HepG2 (cell line): ENCODE measurements around the gene WBP1. TPM values are rescaled to one million over a fixed set of nuclear protein-coding genes. Genes with fewer than 3 reads are reported as not detected.

ENCODE experiments used
- DMTF1 ChIP-seq: sonication (generic); formaldehyde crosslinking; IDR thresholded peaks from 2 replicates; pipeline ENCODE4 v1.4.0; 2020; ENCODE audit warnings: mild to moderate bottlenecking, missing genetic modification reagents
- DPF2 ChIP-seq: sonication (generic); formaldehyde crosslinking; IDR thresholded peaks from 2 replicates; pipeline ENCODE4 v1.4.0; 2020; ENCODE audit warnings: mild to moderate bottlenecking, low read depth, missing genetic modification reagents, borderline replicate concordance
- FOXM1 ChIP-seq: sonication (generic); formaldehyde crosslinking; IDR thresholded peaks from 2 replicates; pipeline ENCODE4 v1.5.0; 2020; ENCODE audit warnings: missing genetic modification reagents
- HMG20A ChIP-seq: IDR thresholded peaks from 2 replicates; pipeline ENCODE4 v1.6.1; 2016; ENCODE audit warnings: borderline replicate concordance
- HOXD1 ChIP-seq: sonication (generic); formaldehyde crosslinking; IDR thresholded peaks from 2 replicates; pipeline ENCODE4 v1.5.0; 2020; ENCODE audit warnings: missing genetic modification reagents
- MAF1 ChIP-seq: sonication (generic); formaldehyde crosslinking; IDR thresholded peaks from 2 replicates; pipeline ENCODE4 v1.5.0; 2020; ENCODE audit warnings: missing genetic modification reagents, borderline replicate concordance
- MAFK ChIP-seq, 2 experiments: IDR thresholded peaks in 1 of 2; conservative IDR thresholded peaks in 1 of 2; 2 replicates each; pipeline ENCODE4 v1.6.1; 2011; ENCODE audit warnings: improper control_type of control experiment in 2 of 2, low read length in 2 of 2
- NCOA5 ChIP-seq: sonication (generic); formaldehyde crosslinking; IDR thresholded peaks from 2 replicates; pipeline ENCODE4 v1.4.0; 2020; ENCODE audit warnings: missing genetic modification reagents
- PAF1 ChIP-seq: IDR thresholded peaks from 2 replicates; pipeline ENCODE4 v1.6.1; 2016; ENCODE audit warnings: missing genetic modification reagents, missing compliant biosample characterization
- PLRG1 ChIP-seq: fragments of 450-650 bp; conservative IDR thresholded peaks from 2 replicates; pipeline ENCODE4 v1.6.1; 2016
- SNAPC2 ChIP-seq: sonication (generic); formaldehyde crosslinking; IDR thresholded peaks from 2 replicates; pipeline ENCODE4 v1.8.1; 2022; ENCODE audit warnings: mild to moderate bottlenecking, missing genetic modification reagents
- TBX3 ChIP-seq: fragments of 450-650 bp; IDR thresholded peaks from 2 replicates; pipeline ENCODE4 v1.6.1; 2017; ENCODE audit warnings: antibody characterized with exemption, mild to moderate bottlenecking, inconsistent platforms, borderline replicate concordance
- ZNF362 ChIP-seq: sonication (generic); formaldehyde crosslinking; IDR thresholded peaks from 2 replicates; pipeline ENCODE4 v1.4.0; 2020; ENCODE audit warnings: missing genetic modification reagents, mild to moderate bottlenecking, borderline replicate concordance
- ZNF572 ChIP-seq: sonication (generic); formaldehyde crosslinking; IDR thresholded peaks from 2 replicates; pipeline ENCODE4 v1.5.1; 2020; ENCODE audit warnings: mild to moderate bottlenecking, missing genetic modification reagents
- ZNF576 ChIP-seq: sonication (generic); formaldehyde crosslinking; IDR thresholded peaks from 2 replicates; pipeline ENCODE4 v1.4.0; 2020; ENCODE audit warnings: mild to moderate bottlenecking, missing genetic modification reagents
- ZNF607 ChIP-seq: sonication (generic); formaldehyde crosslinking; IDR thresholded peaks from 2 replicates; pipeline ENCODE4 v1.5.1; 2020; ENCODE audit warnings: missing genetic modification reagents, mild to moderate bottlenecking, borderline replicate concordance
- ZNF652 ChIP-seq: IDR thresholded peaks from 2 replicates; pipeline ENCODE4 v1.6.1; 2016; ENCODE audit warnings: low read depth, borderline replicate concordance
- ZNF770 ChIP-seq: sonication (generic); formaldehyde crosslinking; IDR thresholded peaks from 2 replicates; pipeline ENCODE4 v1.5.0; 2020; ENCODE audit warnings: mild to moderate bottlenecking, missing genetic modification reagents
- ZSCAN12 ChIP-seq: sonication (generic); formaldehyde crosslinking; IDR thresholded peaks from 2 replicates; pipeline ENCODE4 v1.9.0; 2021; ENCODE audit warnings: mild to moderate bottlenecking, missing genetic modification reagents
- ZSCAN5A ChIP-seq: sonication (generic); formaldehyde crosslinking; IDR thresholded peaks from 2 replicates; pipeline ENCODE4 v1.8.0; 2022; ENCODE audit warnings: mild to moderate bottlenecking, missing genetic modification reagents, borderline replicate concordance
- polyA plus RNA-seq, 8 experiments: library from polyadenylated mRNA; depleted of rRNA in 3 of 8; stranded (reverse) in 7 of 8; unstranded in 1 of 8; fragments of >200 nt; fragmentation: Illumina TruSeq in 4 of 8; extraction: Trizol in 4 of 8; gene quantifications; 2 replicates each; pipeline versions ENCODE4 v1.2.1 to v1.2.3, GENCODE V29; 2011 to 2016; ENCODE audit warnings: low read depth in 4 of 8, missing spikeins in 1 of 8, mixed read lengths in 1 of 8; ENCODE audit not compliant: insufficient read depth in 1 of 8
- total RNA-seq, 5 experiments: library from RNA; depleted of rRNA; stranded (reverse); fragments of >200 nt; fragmentation: Illumina TruSeq; extraction: Trizol; gene quantifications; 2 replicates each; pipeline ENCODE4 v1.2.3, GENCODE V29; 2016; ENCODE audit warnings: low read depth in 1 of 5

Gene WBP1
- total and polyA plus RNA-seq, 2 of the 13 experiments (the other 11 are each of a cell fraction or from before 2014, with no cell fraction given): 38.8 to 85.7 TPM

- TF ChIP-seq NCOA5 (CRISPR knock-in tag) (no peak), PLRG1 (no peak), ZSCAN5A (CRISPR knock-in tag) (no peak), ZNF362 (CRISPR knock-in tag) (no peak), PAF1 (CRISPR knock-in tag) (no peak), HMG20A (CRISPR knock-in tag) (no peak), ZNF770 (CRISPR knock-in tag) (no peak; the same call in none of the 2 replicates), ZNF576 (CRISPR knock-in tag) (no peak), ZNF652 (CRISPR knock-in tag) (no peak), FOXM1 (CRISPR knock-in tag) (no peak), DPF2 (CRISPR knock-in tag) (no peak), DMTF1 (no peak), MAFK (conservative IDR thresholded peaks at IDR 0.05 in 1 of 2, IDR thresholded peaks at IDR 0.05 in 1 of 2; ENCODE audit: low read length in 2 of 2) (no peak), TBX3 (no peak), ZNF572 (CRISPR knock-in tag) (no peak), ZNF607 (CRISPR knock-in tag) (no peak), ZSCAN12 (no peak), MAF1 (CRISPR knock-in tag) (no peak), HOXD1 (0 out of 2 replicates have a peak, but pooled peaks have one; percentile 3), SNAPC2 (CRISPR knock-in tag) (0 out of 2 replicates have a peak, but pooled peaks have one; percentile 27)
Measured at GRCh38 chr2:74501335-74502071, 43.3 kb downstream of the WBP1 start (continued).
